Tibial nerve (tissue), 4 donors: Measurements from ENCODE around the gene RPRD2. TPM values are rescaled to one million over a fixed set of nuclear protein-coding genes. Genes with fewer than 3 reads are reported as not detected.

ENCODE experiments used
- DNase-seq, 2 donors: peaks; one replicate each; pipeline ENCODE4 v3.0.0-alpha.2; 2019; ENCODE audit warnings: low spot score in 2 of 2
- H3K27ac ChIP-seq, 4 donors: fragments of 200-600 bp; sonication (generic) in 3 of 4; one replicate each; pipeline ENCODE4 v1.5.1; 2017 to 2019; ENCODE audit warnings: mild to moderate bottlenecking in 1 of 4
- H3K27me3 ChIP-seq, 2 donors: fragments of 200-600 bp; sonication (generic) in 1 of 2; one replicate each; pipeline versions ENCODE4 v1.5.1 to v1.6.0; 2017 to 2019
- H3K36me3 ChIP-seq, 3 donors: fragments of 200-600 bp; sonication (generic); one replicate each; pipeline ENCODE4 v1.5.1; 2018 to 2019
- H3K4me1 ChIP-seq, 4 donors: fragments of 200-600 bp; sonication (generic) in 3 of 4; one replicate each; pipeline ENCODE4 v1.5.1; 2017 to 2019
- H3K4me3 ChIP-seq, 4 donors: fragments of 200-600 bp; sonication (generic) in 3 of 4; one replicate each; pipeline ENCODE4 v1.5.1; 2017 to 2019; ENCODE audit warnings: mild to moderate bottlenecking in 1 of 4, moderate library complexity in 1 of 4
- H3K9me3 ChIP-seq, 4 donors: fragments of 200-600 bp; sonication (generic) in 3 of 4; one replicate each; pipeline ENCODE4 v1.5.1; 2017 to 2019
- CTCF ChIP-seq, 5 experiments: fragments of 200-600 bp in 3 of 5; fragments of 450-650 bp in 2 of 5; sonication (generic) in 3 of 5; IDR thresholded peaks; one replicate each; pipeline ENCODE4 v1.5.1; 2016 to 2019; ENCODE audit warnings: antibody characterized with exemption in 5 of 5, mild to moderate bottlenecking in 3 of 5, moderate library complexity in 2 of 5
- EP300 ChIP-seq, 2 donors: sonication (generic); formaldehyde crosslinking; IDR thresholded peaks; one replicate each; pipeline ENCODE4 v1.6.1; 2017; ENCODE audit warnings: antibody characterized with exemption in 2 of 2, mild to moderate bottlenecking in 1 of 2
- POLR2A ChIP-seq, 2 donors: fragments of 450-650 bp; IDR thresholded peaks; one replicate each; pipeline ENCODE4 v1.6.1; 2017; ENCODE audit warnings: antibody characterized with exemption in 2 of 2, mild to moderate bottlenecking in 2 of 2, moderate library complexity in 2 of 2
- WGBS, 2 donors: methylation state at CpG; one replicate each; pipeline ENCODE4 v1.1.5; 2018; 5-methylcytosine and 5-hydroxymethylcytosine counted together
- total RNA-seq, 4 donors: library from RNA; depleted of rRNA; stranded (reverse); fragments of >200 nt; gene quantifications; one replicate each; pipeline ENCODE4 v1.1.0, GENCODE V29; 2016

RPRD2 gene
- total RNA-seq, 4 donors from 2014 or later, result 16.2 to 27.6 (median 24.8) TPM

- no peaks in the 10 kb centered on the region for H3K27me3 ChIP-seq
- no peak for DNase-seq
- H3K27ac ChIP-seq, result no peak overlapping the region
- no peak overlapping the region for H3K4me3 ChIP-seq
- no peaks in the 10 kb centered on the region for H3K9me3 ChIP-seq
- 84 to 89% methylated on average over 4 of the region's 4 CpGs for WGBS, 2 donors
- peaks cover 0 to 61% (median 7%) of the 10 kb centered on the region in 3 donors for H3K36me3 ChIP-seq
- no peaks in the 10 kb centered on the region for H3K4me1 ChIP-seq
- no peak for TF ChIP-seq CTCF (IDR thresholded peaks at IDR 0.05)
- no peak for TF ChIP-seq EP300 (IDR thresholded peaks at IDR 0.05)
- no peak for TF ChIP-seq POLR2A (IDR thresholded peaks at IDR 0.05)
Observed at GRCh38 chr1:150456146-150456647, 92.2 kb downstream of the RPRD2 start.

GRCh38 chr1:150464422-150464826 is 100.5 kb downstream of the RPRD2 start:
- Histone ChIP-seq H3K4me3 (no peak overlapping the region), H3K4me1 (peaks cover 0 to 7% (median 0%) of the 10 kb centered on the region in 4 donors), H3K27me3 (no peaks in the 10 kb centered on the region), H3K36me3 (peaks cover 0 to 72% (median 6%) of the 10 kb centered on the region in 3 donors), H3K27ac (no peak overlapping the region), H3K9me3 (no peaks in the 10 kb centered on the region)
- TF ChIP-seq CTCF (IDR thresholded peaks at IDR 0.05), result peak; percentile 68 to 83 (median 79)
- TF ChIP-seq POLR2A (IDR thresholded peaks at IDR 0.05), result no peak
- peak in 1 of 2 donors; percentile 25 for TF ChIP-seq EP300 (IDR thresholded peaks at IDR 0.05)
- peak in 1 of 2 donors; percentile 77 for DNase-seq
- WGBS, 2 donors, result 31% methylated on average over 4 of the region's 4 CpGs

- no peaks in the 10 kb centered on the region for H3K9me3 ChIP-seq
- H3K27me3 ChIP-seq, result no peaks in the 10 kb centered on the region
- DNase-seq, result no peak
- TF ChIP-seq EP300 (IDR thresholded peaks at IDR 0.05), result no peak
- TF ChIP-seq POLR2A (IDR thresholded peaks at IDR 0.05), result no peak
- no peak for TF ChIP-seq CTCF (IDR thresholded peaks at IDR 0.05)
- H3K4me1 ChIP-seq, result peaks cover 0 to 19% (median 3%) of the 10 kb centered on the region in 4 donors
- no peak overlapping the region for H3K27ac ChIP-seq
- H3K36me3 ChIP-seq, result peaks cover 0 to 65% (median 13%) of the 10 kb centered on the region in 3 donors
- H3K4me3 ChIP-seq, result no peak overlapping the region
Observed at GRCh38 chr1:150466964-150467363, 103.0 kb downstream of the RPRD2 start.

GRCh38 chr1:150469291-150469690 is 105.3 kb downstream of the RPRD2 start:
- Histone ChIP-seq H3K4me1 (peaks cover 0 to 26% (median 3%) of the 10 kb centered on the region in 4 donors), H3K27me3 (no peaks in the 10 kb centered on the region), H3K4me3 (no peak overlapping the region), H3K9me3 (no peaks in the 10 kb centered on the region), H3K27ac (peak overlapping the region in 2 of 4 donors; percentile 16 to 41), H3K36me3 (peaks cover 0 to 63% (median 17%) of the 10 kb centered on the region in 3 donors)
- TF ChIP-seq CTCF (IDR thresholded peaks at IDR 0.05) (no peak), EP300 (IDR thresholded peaks at IDR 0.05) (no peak), POLR2A (IDR thresholded peaks at IDR 0.05) (no peak)
- DNase-seq, result no peak
- 20 to 33% methylated on average over 1 of the region's 1 CpG for WGBS, 2 donors

GRCh38 chr1:150472601-150473200 is 108.8 kb downstream of the RPRD2 start:
- Histone ChIP-seq H3K4me1 (peaks cover 0 to 60% (median 9%) of the 10 kb centered on the region in 4 donors), H3K36me3 (peaks cover 0 to 36% (median 17%) of the 10 kb centered on the region in 3 donors), H3K9me3 (no peaks in the 10 kb centered on the region), H3K27me3 (no peaks in the 10 kb centered on the region), H3K4me3 (no peak overlapping the region), H3K27ac (peak overlapping the region in 1 of 4 donors; percentile 35)
- WGBS, 2 donors, result 86 to 93% methylated on average over 10 of the region's 10 CpGs
- DNase-seq, result no peak
- TF ChIP-seq CTCF (IDR thresholded peaks at IDR 0.05) (no peak), POLR2A (IDR thresholded peaks at IDR 0.05) (no peak), EP300 (IDR thresholded peaks at IDR 0.05) (no peak)
